ENCODE results near the gene SMOC1.
A peak's percentile ranks its signal among the peaks of the same experiment; 100 is the strongest.

Gene SMOC1

GRCh38 chr14:70034257-70034656, 155.0 kb downstream of the SMOC1 start:
- no peak for DNase-seq (ENCODE audit: low read depth in 2 of 2)

DNA sequence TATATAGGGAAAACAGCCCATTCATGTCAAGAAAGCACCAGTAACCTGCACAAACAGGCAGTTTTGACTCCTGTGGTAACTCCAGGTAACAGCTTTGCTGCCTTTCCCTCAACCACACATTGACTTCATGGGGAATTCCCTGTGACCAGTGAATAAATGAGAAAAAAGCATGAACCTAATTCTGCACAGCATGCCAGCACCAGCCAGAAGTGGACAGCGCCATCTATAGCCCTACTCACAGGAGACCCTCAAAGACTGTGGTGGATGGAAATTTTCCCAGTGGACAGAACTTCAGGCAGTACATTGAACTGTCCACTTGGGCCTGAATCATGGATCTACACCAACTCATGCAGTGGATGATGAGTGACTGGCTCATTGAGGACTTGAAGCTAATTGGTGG, 157.4 kb downstream of the SMOC1 start:
- DNase-seq (ENCODE audit: low read depth in 2 of 2), result no peak

DNA sequence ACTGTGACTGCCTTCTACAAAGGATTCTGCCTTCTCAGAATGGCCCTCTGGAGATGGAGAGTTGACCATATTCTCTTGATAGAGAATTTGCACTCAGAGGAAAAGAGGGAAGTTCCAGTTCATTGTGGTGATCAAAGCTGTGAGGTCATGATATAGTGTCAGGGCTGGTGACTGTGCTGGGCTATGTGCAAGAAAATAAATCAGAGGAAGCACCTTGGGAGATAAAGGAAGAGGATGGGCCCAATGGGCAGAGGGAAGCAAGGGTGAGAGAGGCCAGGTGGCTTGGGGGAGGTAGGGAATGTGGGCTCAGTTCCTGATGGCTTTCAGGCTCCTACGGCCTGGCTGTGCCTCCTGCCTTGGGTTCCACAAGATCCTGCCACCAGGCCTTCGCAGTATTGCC, 163.8 kb downstream of the SMOC1 start:
- DNase-seq (ENCODE audit: low read depth in 2 of 2), result no peak

DNA sequence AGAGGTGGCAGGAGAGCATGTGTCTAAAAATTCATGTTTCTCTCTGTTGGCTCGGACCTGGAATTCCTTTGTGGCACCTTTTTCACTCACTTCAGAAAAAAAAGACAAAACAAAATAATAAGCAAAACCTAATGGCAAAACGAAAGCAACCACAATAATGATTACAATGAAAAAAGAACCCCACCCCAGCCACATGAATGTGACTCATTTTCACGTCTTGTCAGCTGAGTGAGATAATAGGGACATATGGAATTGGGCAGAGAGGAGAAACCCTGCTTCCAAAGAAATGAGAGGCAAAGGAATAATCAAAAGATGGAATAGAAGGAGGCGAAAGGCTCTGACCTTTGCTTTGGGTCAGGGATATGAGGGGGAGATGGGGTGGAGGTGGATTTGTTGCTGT, 166.1 kb downstream of the SMOC1 start:
- DNase-seq (ENCODE audit: low read depth in 2 of 2), result no peak

GRCh38 chr14:70045844-70046535, 166.8 kb downstream of the SMOC1 start:
- DNase-seq (ENCODE audit: low read depth in 2 of 2), result peak; percentile 2 to 4

DNA sequence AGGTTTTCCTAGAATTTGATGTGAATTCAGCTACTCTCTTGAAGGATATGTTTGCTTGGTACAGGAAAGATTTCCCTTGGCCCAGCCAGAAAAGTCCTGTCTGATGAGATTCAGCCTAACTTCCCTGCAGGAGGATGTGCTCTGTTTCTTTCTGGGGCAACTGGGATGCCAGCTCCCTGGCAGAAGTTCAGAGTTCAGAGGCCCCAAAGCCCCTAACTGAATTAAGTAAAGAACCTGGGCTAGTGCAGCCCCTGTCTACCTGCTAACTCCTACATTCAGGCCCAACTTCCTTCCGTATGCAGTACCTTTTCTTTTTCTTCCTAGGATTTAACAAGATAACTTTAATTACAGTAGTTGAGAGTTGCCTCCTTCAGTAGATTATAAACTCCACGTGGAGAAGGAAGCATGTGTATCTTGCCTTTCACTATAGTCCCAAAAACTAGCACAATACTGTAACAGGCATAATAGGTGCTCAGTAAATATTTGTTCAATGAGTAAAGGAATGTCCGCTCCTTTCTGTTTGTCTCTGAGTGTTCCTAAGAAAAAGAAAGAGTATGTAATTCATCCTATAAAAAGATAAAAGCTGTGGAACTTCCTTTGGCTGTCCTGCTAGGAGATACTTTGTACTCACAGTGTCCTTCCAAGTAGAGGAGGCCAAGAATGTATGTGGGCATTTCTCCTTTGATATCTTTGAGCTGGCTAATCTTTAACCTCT, 168.5 kb downstream of the SMOC1 start:
- DNase-seq (ENCODE audit: low read depth in 2 of 2), result no peak

GRCh38 chr14:70048313-70048654, 169.1 kb downstream of the SMOC1 start:
- no peak for DNase-seq (ENCODE audit: low read depth in 2 of 2)

DNA sequence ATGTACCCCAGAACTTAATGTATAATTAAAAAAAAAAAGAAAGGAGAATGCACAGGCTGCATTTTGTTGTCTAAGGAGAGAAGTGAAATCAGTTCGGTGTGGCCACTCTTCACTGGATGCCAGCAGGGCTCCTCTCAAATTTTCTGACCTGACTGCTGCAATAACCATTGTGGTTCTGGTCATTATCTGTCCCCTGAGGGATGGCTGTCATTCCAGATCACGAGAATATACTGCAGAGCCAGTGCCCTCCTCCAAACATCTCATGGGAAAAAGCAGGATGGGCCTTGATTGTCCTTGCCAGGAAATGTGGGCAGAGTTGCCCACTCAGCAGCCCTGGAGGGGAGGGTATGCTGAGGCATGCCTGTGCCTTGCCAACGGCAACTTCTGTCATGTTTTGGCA, 170.4 kb downstream of the SMOC1 start:
- no peak for DNase-seq (ENCODE audit: low read depth in 2 of 2)

DNA sequence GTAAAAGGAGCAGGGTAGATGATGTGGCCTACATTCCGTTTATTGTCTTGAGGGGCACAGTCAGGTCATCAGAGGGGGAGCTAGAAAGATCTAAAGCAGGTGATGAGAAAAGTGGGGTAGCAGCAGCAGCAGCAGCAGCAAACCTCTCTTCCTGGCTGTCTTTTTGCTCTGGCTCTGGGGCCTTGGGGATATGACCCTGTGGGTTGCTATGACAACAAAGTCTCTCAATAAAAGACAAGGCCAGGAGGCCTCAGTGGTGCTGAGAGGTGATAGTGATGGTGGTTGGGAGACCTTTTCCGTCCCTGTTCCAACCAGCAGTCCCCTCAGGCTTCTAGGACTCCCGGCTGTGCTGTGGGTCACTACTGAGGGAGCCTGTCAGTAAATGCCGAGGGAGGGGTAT, 170.9 kb downstream of the SMOC1 start:
- DNase-seq (ENCODE audit: low read depth in 2 of 2), result no peak

DNA sequence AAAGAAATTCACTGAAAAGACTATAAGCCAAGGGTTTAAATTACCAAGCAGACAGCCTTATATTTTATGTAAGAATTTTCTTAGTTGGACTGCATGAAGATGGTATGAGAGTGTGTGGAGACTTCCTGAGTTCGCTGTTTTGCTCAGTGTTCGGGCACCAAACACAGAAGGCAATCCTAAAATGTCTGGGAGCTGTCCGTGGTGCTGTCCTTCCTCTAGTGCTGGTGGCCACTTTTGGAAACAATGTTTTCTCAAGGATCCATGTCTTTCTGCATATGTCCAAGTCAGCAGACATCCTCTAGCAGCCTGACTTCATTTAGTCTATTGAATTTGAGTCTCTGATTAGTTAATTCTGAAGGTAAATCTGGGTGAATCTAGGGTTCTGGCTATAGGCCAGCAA, 173.8 kb downstream of the SMOC1 start:
- DNase-seq (ENCODE audit: low read depth in 2 of 2), result peak; percentile 15 to 22

DNA sequence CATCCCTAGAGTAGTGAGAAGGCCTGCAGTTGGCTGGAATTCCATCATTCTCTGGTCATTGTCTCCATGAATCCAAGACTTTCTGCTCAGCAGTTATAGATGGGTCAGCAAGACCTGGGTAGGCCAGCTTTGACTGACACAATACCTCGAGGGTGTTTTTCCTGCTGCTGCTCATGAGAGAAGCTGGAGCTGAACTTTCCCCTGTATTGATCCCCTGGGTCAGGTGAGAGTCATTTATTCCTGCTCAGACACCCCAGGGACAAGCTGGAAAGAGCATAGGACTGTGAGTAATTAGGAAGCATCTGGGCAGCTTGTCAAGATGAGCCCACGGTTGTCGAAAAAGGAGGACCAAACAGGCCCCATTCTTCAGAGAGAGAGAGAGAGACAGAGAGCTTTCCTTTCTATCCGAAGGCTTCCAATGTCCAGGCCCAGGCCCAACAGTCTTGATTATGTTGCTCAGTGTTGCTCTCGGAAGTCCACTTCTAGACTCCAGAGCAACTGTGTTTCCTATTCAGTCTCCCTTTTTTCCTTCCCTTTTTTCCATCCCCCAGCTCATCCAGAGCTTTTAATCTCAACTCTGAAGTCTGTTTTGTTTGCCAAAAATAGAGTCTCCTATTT, 178.4 kb downstream of the SMOC1 start:
- DNase-seq (ENCODE audit: low read depth in 2 of 2), result no peak

- DNase-seq (ENCODE audit: low read depth in 2 of 2), result no peak
These were observed 180.3 kb downstream of the SMOC1 start for GRCh38 chr14:70059545-70059944.

DNA sequence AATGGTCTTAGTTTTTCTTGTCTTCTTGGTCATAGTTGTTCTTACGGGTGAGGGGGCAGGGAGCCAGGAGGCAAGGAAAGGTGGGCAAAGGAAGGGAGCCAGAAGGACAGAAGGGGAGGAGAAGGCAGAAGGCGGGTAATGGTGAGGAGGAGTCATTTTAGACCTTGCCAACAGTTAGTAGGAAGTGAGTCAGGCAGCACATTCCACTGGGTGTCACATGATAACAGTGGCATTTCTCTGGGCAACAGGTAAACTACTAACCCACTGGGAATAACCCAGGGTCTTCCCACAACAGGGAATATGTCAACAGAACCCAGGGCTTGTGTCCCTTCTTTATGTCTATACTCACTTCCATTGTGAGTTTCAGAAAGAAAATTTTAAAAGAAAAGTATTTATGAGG, 181.9 kb downstream of the SMOC1 start:
- DNase-seq (ENCODE audit: low read depth in 2 of 2), result no peak

DNA sequence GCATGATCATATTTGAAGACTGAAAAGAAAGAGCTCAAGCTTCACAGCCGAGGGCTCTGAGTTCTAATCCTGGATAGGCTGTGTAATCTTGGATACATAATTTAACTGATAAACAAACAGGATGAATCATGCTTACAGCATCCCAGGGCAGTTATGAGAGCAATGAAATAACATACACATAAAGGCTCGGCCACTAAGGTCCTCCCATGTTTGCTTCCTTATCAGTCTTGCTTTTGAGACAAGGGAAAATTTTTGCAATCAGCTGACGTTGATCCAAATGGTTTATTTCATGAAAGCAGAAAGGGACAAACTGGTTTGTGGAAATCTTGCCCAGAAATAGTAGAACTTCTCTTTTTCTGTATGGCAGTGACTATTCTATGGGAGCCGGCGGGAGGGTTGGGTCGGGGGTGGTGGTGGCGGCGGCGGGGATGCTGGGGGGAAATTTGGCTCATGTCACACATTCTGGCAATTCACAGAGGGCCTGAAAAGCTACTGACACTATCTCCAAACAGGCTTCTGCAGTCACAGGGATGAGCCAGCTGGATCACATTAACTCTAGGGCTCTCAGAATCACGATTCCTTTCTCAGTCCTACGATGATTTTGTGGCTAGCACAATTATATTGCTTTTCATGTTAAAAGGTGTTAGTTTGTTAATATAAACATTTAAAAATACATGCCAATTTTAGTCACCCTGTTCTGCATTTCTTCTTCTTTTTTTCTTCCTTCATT, 185.1 kb downstream of the SMOC1 start:
- no peak for DNase-seq (ENCODE audit: low read depth in 2 of 2)

- DNase-seq (ENCODE audit: low read depth in 2 of 2), result no peak
These were observed 188.6 kb downstream of the SMOC1 start for GRCh38 chr14:70067810-70068209.

GRCh38 chr14:70069186-70069585, 190.0 kb downstream of the SMOC1 start:
- DNase-seq (ENCODE audit: low read depth in 2 of 2), result no peak

DNA sequence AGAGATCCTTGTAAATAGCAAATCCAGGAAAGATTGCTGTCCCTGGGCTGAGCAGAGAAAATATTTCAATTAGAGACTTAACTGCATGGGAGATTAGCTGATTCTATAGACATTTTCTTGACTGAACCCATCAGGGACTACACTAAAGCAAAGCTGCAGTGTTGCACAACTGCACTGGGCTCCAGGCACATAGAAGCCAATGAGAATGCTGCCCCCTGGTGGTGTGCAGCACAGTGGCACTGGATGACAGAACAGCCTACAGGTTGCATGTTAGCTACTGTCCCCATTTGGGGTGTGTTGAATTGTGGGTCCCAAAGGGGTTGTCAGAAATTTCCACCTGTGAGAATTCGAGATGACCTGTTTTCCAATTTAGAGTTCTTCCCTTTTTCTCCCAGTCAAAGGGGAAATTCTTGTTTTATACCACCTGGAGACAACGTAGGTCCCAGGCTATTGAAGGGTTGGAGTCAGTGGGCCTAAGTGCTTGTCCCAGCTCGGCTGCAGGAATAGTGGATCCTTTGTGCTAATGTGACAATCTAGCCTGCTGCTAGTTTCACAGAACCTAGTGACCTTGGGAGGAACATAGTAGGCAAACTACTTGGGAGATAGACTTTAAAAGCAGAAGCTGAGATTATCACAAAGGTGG, 194.8 kb downstream of the SMOC1 start:
- DNase-seq (ENCODE audit: low read depth in 2 of 2), result peak; percentile 40 to 53

DNA sequence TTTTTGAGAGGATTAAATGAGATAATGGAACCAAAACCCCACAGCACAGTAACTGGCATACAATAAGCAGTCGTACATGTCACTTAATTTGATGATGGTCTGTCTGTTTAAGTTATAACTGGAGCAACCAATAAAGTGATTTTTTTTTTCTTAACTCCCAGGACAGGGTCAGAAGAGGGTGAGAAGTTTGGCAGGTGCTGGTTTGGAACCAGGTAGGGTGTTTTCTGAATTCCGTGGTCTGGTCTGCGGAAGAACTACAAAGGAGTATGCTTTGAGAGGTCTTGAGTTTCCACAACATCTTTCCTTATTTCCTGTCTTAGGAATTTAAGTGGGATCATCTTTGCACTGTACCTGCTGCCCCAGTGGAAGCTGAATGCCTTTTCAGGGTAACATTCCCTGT, 197.8 kb downstream of the SMOC1 start:
- DNase-seq (ENCODE audit: low read depth in 2 of 2), result no peak

DNA sequence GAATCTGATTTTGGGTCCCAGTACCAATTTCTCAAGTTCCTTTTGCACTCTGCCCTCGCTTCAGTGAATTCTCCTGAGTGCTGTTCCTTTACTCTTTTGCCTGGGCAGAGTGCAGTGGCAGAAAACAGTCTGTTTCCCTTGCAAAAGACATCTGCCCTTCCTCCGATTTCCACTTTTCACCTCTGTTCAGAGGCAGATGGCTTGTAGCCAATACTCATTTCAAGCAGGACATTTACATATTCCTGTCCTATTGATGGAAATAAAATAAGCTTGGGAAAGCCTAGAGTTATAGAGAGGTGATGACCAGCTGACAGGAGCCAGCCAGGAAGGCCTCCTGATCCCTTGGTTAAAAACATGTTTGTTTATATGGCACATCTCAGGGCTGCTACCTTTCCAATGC, 198.5 kb downstream of the SMOC1 start:
- no peak for DNase-seq (ENCODE audit: low read depth in 2 of 2)

- DNase-seq (ENCODE audit: low read depth in 2 of 2), result no peak
These were observed 199.1 kb downstream of the SMOC1 start for GRCh38 chr14:70078329-70078728.

- no peak for DNase-seq (ENCODE audit: low read depth in 2 of 2)
These were observed 200.9 kb downstream of the SMOC1 start for GRCh38 chr14:70080076-70080475.
